Endothelial cell of umbilical vein (primary cell): ENCODE measurements around the gene LIM2. TPM values are rescaled to one million over a fixed set of nuclear protein-coding genes. Genes with fewer than 3 reads are reported as not detected.

ENCODE experiments used
- BruUV-seq: library from RNA; stranded (reverse); fragments of 400-500 nt; replicated peaks from 2 replicates; lab custom pipeline; 2021; lab: Mats Ljungman, UMichigan
- CTCF ChIA-PET: fragments of 300-600, 350-600 bp; sonication (Branson Sonifier 250); formaldehyde crosslinking; loops from one replicate; lab custom pipeline; 2021; ENCODE audit warnings: antibody characterized with exemption, inconsistent platforms; lab: Charles Lee
- POLR2A ChIA-PET: fragments of 300-600, 350-600 bp; sonication (Branson Sonifier 250); formaldehyde crosslinking; loops from one replicate; lab custom pipeline; 2021; ENCODE audit warnings: antibody characterized with exemption, inconsistent platforms; lab: Charles Lee
- DNase-seq: peaks from one replicate; pipeline ENCODE4 v3.0.0-alpha.2; 2011; ENCODE audit warnings: low read depth, low spot score
- FAIRE-seq: peaks from 2 replicates; lab custom pipeline; 2011; peaks lifted over from hg19 to GRCh38; lab: Jason Lieb, UNC
- H2AFZ ChIP-seq: 2 replicates; pipeline ENCODE4 v1.6.0; 2012; ENCODE audit warnings: low read depth, low read length, control low read depth, inconsistent platforms
- H3K27ac ChIP-seq: 2 replicates; pipeline ENCODE4 v1.5.1; 2011; ENCODE audit warnings: low read depth, mild to moderate bottlenecking, control low read depth, low read length, moderate library complexity; ENCODE audit not compliant: insufficient read depth
- H3K27me3 ChIP-seq, 2 experiments: 2 replicates each; pipeline versions ENCODE4 v1.6.0 to v1.6.1; 2011; ENCODE audit warnings: low read length in 2 of 2, mixed read lengths in 1 of 2; ENCODE audit not compliant: control insufficient read depth in 2 of 2, insufficient read depth in 2 of 2
- H3K36me3 ChIP-seq, 2 experiments: 2 replicates in 1 of 2; 3 replicates in 1 of 2; pipeline ENCODE4 v1.5.1; 2011; ENCODE audit warnings: low read length in 2 of 2, mild to moderate bottlenecking in 1 of 2, moderate library complexity in 1 of 2; ENCODE audit not compliant: control insufficient read depth in 2 of 2, insufficient read depth in 2 of 2; ENCODE audit errors: extremely low read depth in 1 of 2
- H3K4me1 ChIP-seq: 3 replicates; pipeline ENCODE4 v1.5.1; 2011; ENCODE audit warnings: mild to moderate bottlenecking, low read length; ENCODE audit not compliant: control insufficient read depth, insufficient read depth; ENCODE audit errors: extremely low read depth
- H3K4me2 ChIP-seq: 2 replicates; pipeline ENCODE4 v1.6.1; 2011; ENCODE audit warnings: low read length, control low read depth, mixed read lengths; ENCODE audit not compliant: insufficient read depth
- H3K4me3 ChIP-seq, 3 experiments: fragments of 200-600 bp in 1 of 3; sonication (generic), shearing (Covaris generic) in 1 of 3; replicated peaks in 1 of 3; 2 replicates each; pipeline ENCODE4 v1.5.1; 2011 to 2016; ENCODE audit warnings: control low read depth in 3 of 3, low read length in 3 of 3, mild to moderate bottlenecking in 2 of 3, inconsistent platforms in 1 of 3, low read depth in 1 of 3, moderate library complexity in 1 of 3; ENCODE audit not compliant: insufficient read depth in 1 of 3
- H3K79me2 ChIP-seq: 2 replicates; pipeline ENCODE4 v1.6.0; 2012; ENCODE audit warnings: low read length, inconsistent platforms; ENCODE audit not compliant: control insufficient read depth, insufficient read depth
- H3K9ac ChIP-seq: replicated peaks from 2 replicates; pipeline ENCODE3; 2011; ENCODE audit warnings: low read length, control low read depth; ENCODE audit not compliant: insufficient read depth; ENCODE audit errors: extremely low read depth
- H3K9me1 ChIP-seq: replicated peaks from 3 replicates; pipeline ENCODE4 v1.6.0; 2011; ENCODE audit warnings: mild to moderate bottlenecking, low read length; ENCODE audit not compliant: control insufficient read depth, insufficient read depth; ENCODE audit errors: extremely low read depth
- H3K9me3 ChIP-seq: replicated peaks from 2 replicates; pipeline ENCODE4 v1.5.1; 2012; ENCODE audit warnings: low read length, inconsistent platforms; ENCODE audit not compliant: control insufficient read depth, insufficient read depth
- H4K20me1 ChIP-seq: replicated peaks from 2 replicates; pipeline ENCODE3; 2011; ENCODE audit warnings: mild to moderate bottlenecking, low read length; ENCODE audit not compliant: control insufficient read depth, insufficient read depth; ENCODE audit errors: extremely low read depth
- EZH2 ChIP-seq: IDR thresholded peaks from 2 replicates; pipeline ENCODE4 v1.6.1; 2012; ENCODE audit warnings: borderline replicate concordance, low read depth, mild to moderate bottlenecking, moderate library complexity, low read length, inconsistent platforms; ENCODE audit not compliant: severe bottlenecking
- FOS ChIP-seq: IDR thresholded peaks from 2 replicates; pipeline ENCODE4 v1.6.1; 2011; ENCODE audit warnings: mild to moderate bottlenecking, low read length, moderate library complexity, borderline replicate concordance; ENCODE audit not compliant: insufficient read depth
- GATA2 ChIP-seq: IDR thresholded peaks from 2 replicates; pipeline ENCODE4 v1.7.0; 2011; ENCODE audit warnings: low read depth, mild to moderate bottlenecking, moderate library complexity, mixed read lengths, low read length; ENCODE audit not compliant: insufficient read length, insufficient read depth
- JUN ChIP-seq: IDR thresholded peaks from 2 replicates; pipeline ENCODE4 v1.6.1; 2011; ENCODE audit warnings: borderline replicate concordance, low read depth; ENCODE audit not compliant: insufficient read length, insufficient read depth
- MAX ChIP-seq: IDR thresholded peaks from 2 replicates; pipeline ENCODE4 v1.6.1; 2011; ENCODE audit not compliant: insufficient read depth, insufficient read length
- MYC ChIP-seq: IDR thresholded peaks from one replicate; pipeline ENCODE4 v1.6.1; 2011; ENCODE audit warnings: mild to moderate bottlenecking, low read depth, low read length
- POLR2A ChIP-seq: IDR thresholded peaks from 2 replicates; pipeline ENCODE4 v1.6.1; 2012; ENCODE audit warnings: low read depth, mild to moderate bottlenecking, control low read depth, low read length
- POLR2AphosphoS5 ChIP-seq: IDR thresholded peaks from 2 replicates; pipeline ENCODE4 v1.6.1; 2012; ENCODE audit warnings: low read depth, mild to moderate bottlenecking, control low read depth, low read length, moderate library complexity; ENCODE audit not compliant: insufficient read depth
- dilution Hi-C: fragments of 300-500 bp; cut with MboI; formaldehyde crosslinking; loops from one replicate; pipeline ENCODE4 v1.15.0; 2019; ENCODE audit warnings: low sequenced_read_pairs; ENCODE audit not compliant: extremely low pct_ligation_motif_present
- intact Hi-C: fragments of 100-400 bp; cut with micrococcal nuclease; formaldehyde crosslinking; loops from one replicate; pipeline ENCODE4 v1.10.0; 2022
- polyA plus RNA-seq, 4 experiments: library from polyadenylated mRNA; depleted of rRNA in 3 of 4; stranded (reverse) in 3 of 4; unstranded in 1 of 4; fragments of >200 nt; gene quantifications; 2 replicates each; pipeline versions ENCODE4 v1.2.1 to v1.2.3, GENCODE V29; 2011 to 2012; ENCODE audit warnings: missing spikeins in 1 of 4
- total RNA-seq: library from RNA; stranded (reverse); gene quantifications from 2 replicates; pipeline ENCODE4 v1.2.3, GENCODE V29; 2021
- TF ChIP-seq, protein P1 (sequence below), 2 donors: IDR thresholded peaks; 1 replicate in 1 of 2; 2 replicates in 1 of 2; pipeline ENCODE4 v1.5.1; 2011; ENCODE audit warnings: low read length in 2 of 2, mild to moderate bottlenecking in 2 of 2, moderate library complexity in 2 of 2, control low read depth in 1 of 2, inconsistent platforms in 1 of 2, low read depth in 1 of 2; ENCODE audit not compliant: insufficient read depth in 1 of 2; ENCODE audit errors: extremely low read depth in 1 of 2

LIM2 gene
- total and polyA plus RNA-seq, 2 donors (not counting 3 experiments of a cell fraction or from before 2014, with no cell fraction given): not detected

GRCh38 chr19:51392701-51393100 lies 4.9 kb upstream of the LIM2 start:
- intact Hi-C loops (no loop called here), dilution Hi-C loops (no loop called here)
- ChIA-PET POLR2A (no interaction called here), CTCF (interaction anchor here (1.0 kb wide), 1 partner anchor 264 kb away, joined by 3 read pairs; no protein-coding TSS in a partner anchor)
- Histone ChIP-seq H3K4me1 (peaks cover 8% of the 10 kb centered on the region), H3K27ac (no peak overlapping the region), H3K9me3 (no peaks in the 10 kb centered on the region), H3K9ac (no peak overlapping the region), H2AFZ (no peak overlapping the region), H3K79me2 (no peaks in the 10 kb centered on the region), H3K9me1 (no peaks in the 10 kb centered on the region), H4K20me1 (no peaks in the 10 kb centered on the region), H3K36me3 (no peaks in the 10 kb centered on the region), H3K4me2 (no peak overlapping the region), H3K27me3 (no peaks in the 10 kb centered on the region), H3K4me3 (no peak overlapping the region)
- DNase-seq: no peak
- no peak for FAIRE-seq
- no peak for TF ChIP-seq EZH2
- no peak for TF ChIP-seq MYC
- TF ChIP-seq GATA2: no peak
- no peak for TF ChIP-seq POLR2AphosphoS5
- TF ChIP-seq, protein P1, sequence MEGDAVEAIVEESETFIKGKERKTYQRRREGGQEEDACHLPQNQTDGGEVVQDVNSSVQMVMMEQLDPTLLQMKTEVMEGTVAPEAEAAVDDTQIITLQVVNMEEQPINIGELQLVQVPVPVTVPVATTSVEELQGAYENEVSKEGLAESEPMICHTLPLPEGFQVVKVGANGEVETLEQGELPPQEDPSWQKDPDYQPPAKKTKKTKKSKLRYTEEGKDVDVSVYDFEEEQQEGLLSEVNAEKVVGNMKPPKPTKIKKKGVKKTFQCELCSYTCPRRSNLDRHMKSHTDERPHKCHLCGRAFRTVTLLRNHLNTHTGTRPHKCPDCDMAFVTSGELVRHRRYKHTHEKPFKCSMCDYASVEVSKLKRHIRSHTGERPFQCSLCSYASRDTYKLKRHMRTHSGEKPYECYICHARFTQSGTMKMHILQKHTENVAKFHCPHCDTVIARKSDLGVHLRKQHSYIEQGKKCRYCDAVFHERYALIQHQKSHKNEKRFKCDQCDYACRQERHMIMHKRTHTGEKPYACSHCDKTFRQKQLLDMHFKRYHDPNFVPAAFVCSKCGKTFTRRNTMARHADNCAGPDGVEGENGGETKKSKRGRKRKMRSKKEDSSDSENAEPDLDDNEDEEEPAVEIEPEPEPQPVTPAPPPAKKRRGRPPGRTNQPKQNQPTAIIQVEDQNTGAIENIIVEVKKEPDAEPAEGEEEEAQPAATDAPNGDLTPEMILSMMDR (IDR thresholded peaks at IDR 0.05; ENCODE audit: extremely low read depth in 1 of 2, insufficient read depth in 1 of 2, low read depth in 1 of 2, low read length in 2 of 2): no peak
- no peak for TF ChIP-seq POLR2A
- TF ChIP-seq JUN: no peak
- no peak for TF ChIP-seq MAX
- no peak for TF ChIP-seq FOS
- BruUV-seq: no TSS peak
